ENCODE measurements around the gene CAMSAP1. TPM values are rescaled to one million over a fixed set of nuclear protein-coding genes. Genes with fewer than 3 reads are reported as not detected.

Gene CAMSAP1
- total and polyA plus RNA-seq, 10 of the 15 experiments (the other 5 are each of a cell fraction or from before 2014, with no cell fraction given), result 1.4 to 24.7 (median 8.0) TPM

DNA sequence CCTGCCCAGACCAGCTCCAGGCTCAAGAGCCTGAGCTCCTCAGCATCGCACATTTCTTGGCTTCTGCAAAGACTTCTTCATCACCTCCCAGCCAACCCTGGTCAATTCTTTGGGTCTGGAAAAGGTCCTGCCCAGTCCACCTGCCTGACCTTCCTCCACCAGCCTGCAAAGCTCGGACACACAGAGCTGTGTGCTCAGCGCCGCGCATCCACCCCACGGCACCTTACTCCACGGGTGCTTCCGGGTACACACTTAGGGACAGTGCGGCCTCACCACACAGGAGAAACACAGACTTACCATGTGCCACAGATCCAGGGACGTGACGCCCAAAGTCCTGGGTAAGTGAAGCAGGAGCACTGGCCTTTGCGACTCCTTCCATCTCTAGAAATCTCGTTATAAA, 108.1 kb downstream of the CAMSAP1 start:
- SMC1A ChIA-PET (ENCODE audit: uncharacterized antibody, unreplicated experiment), result no interaction called here
- 66% methylated on average over 13 of the region's 13 CpGs for WGBS (ENCODE audit: insufficient coverage, insufficient replicate concordance, low lambda C conversion rate, missing lambda C conversion rate)
- no peak overlapping the region for H3K4me2 ChIP-seq (ENCODE audit: control insufficient read depth, insufficient read depth)
- H3K27ac ChIP-seq (ENCODE audit: control insufficient read depth, insufficient read depth), result no peak overlapping the region
- no peaks in the 10 kb centered on the region for H3K4me1 ChIP-seq (ENCODE audit: control insufficient read depth, insufficient read depth, low read length)
- no peak overlapping the region for H3K4me3 ChIP-seq
- ATAC-seq (no peak), FAIRE-seq (no peak), DNase-seq (ENCODE audit: low read depth, low spot score) (no peak)
- no peaks in the 10 kb centered on the region for H3K36me3 ChIP-seq (ENCODE audit: control insufficient read depth in 2 of 2, insufficient read depth in 2 of 2, low read length in 1 of 2)
- no peaks in the 10 kb centered on the region for H3K79me2 ChIP-seq (ENCODE audit: control insufficient read depth, insufficient read depth, low read length)
- no peak overlapping the region for H3K9ac ChIP-seq (ENCODE audit: control insufficient read depth, insufficient read depth, low read length)
- no TSS peak for BruUV-seq (replicated peaks)
- H4K20me1 ChIP-seq (ENCODE audit: control insufficient read depth, insufficient read depth), result no peaks in the 10 kb centered on the region
- in situ Hi-C loops (cut with MboI), result no loop called here
- CTCF ChIA-PET, result no interaction called here
- TF ChIP-seq MYB (IDR thresholded peaks at IDR 0.05; ENCODE audit: borderline replicate concordance, low read depth, low read length) (no peak), MTA3 (IDR thresholded peaks at IDR 0.05; ENCODE audit: borderline replicate concordance, low read length) (no peak), NRF1 (conservative IDR thresholded peaks at IDR 0.05; ENCODE audit: low read depth, low read length) (no peak), LARP7 (IDR thresholded peaks at IDR 0.05) (no peak), CREB1 (IDR thresholded peaks at IDR 0.05; ENCODE audit: low read depth) (no peak), ZSCAN29 (IDR thresholded peaks at IDR 0.05) (no peak)
- TF ChIP-seq, protein P1, sequence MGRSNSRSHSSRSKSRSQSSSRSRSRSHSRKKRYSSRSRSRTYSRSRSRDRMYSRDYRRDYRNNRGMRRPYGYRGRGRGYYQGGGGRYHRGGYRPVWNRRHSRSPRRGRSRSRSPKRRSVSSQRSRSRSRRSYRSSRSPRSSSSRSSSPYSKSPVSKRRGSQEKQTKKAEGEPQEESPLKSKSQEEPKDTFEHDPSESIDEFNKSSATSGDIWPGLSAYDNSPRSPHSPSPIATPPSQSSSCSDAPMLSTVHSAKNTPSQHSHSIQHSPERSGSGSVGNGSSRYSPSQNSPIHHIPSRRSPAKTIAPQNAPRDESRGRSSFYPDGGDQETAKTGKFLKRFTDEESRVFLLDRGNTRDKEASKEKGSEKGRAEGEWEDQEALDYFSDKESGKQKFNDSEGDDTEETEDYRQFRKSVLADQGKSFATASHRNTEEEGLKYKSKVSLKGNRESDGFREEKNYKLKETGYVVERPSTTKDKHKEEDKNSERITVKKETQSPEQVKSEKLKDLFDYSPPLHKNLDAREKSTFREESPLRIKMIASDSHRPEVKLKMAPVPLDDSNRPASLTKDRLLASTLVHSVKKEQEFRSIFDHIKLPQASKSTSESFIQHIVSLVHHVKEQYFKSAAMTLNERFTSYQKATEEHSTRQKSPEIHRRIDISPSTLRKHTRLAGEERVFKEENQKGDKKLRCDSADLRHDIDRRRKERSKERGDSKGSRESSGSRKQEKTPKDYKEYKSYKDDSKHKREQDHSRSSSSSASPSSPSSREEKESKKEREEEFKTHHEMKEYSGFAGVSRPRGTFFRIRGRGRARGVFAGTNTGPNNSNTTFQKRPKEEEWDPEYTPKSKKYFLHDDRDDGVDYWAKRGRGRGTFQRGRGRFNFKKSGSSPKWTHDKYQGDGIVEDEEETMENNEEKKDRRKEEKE (IDR thresholded peaks at IDR 0.05), result no peak
- TF ChIP-seq, protein P2, sequence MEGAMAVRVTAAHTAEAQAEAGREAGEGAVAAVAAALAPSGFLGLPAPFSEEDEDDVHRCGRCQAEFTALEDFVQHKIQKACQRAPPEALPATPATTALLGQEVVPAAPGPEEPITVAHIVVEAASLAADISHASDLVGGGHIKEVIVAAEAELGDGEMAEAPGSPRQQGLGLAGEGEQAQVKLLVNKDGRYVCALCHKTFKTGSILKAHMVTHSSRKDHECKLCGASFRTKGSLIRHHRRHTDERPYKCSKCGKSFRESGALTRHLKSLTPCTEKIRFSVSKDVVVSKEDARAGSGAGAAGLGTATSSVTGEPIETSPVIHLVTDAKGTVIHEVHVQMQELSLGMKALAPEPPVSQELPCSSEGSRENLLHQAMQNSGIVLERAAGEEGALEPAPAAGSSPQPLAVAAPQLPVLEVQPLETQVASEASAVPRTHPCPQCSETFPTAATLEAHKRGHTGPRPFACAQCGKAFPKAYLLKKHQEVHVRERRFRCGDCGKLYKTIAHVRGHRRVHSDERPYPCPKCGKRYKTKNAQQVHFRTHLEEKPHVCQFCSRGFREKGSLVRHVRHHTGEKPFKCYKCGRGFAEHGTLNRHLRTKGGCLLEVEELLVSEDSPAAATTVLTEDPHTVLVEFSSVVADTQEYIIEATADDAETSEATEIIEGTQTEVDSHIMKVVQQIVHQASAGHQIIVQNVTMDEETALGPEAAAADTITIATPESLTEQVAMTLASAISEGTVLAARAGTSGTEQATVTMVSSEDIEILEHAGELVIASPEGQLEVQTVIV (IDR thresholded peaks at IDR 0.05; ENCODE audit: borderline replicate concordance, partially characterized antibody), result no peak
- TF ChIP-seq, protein P3, sequence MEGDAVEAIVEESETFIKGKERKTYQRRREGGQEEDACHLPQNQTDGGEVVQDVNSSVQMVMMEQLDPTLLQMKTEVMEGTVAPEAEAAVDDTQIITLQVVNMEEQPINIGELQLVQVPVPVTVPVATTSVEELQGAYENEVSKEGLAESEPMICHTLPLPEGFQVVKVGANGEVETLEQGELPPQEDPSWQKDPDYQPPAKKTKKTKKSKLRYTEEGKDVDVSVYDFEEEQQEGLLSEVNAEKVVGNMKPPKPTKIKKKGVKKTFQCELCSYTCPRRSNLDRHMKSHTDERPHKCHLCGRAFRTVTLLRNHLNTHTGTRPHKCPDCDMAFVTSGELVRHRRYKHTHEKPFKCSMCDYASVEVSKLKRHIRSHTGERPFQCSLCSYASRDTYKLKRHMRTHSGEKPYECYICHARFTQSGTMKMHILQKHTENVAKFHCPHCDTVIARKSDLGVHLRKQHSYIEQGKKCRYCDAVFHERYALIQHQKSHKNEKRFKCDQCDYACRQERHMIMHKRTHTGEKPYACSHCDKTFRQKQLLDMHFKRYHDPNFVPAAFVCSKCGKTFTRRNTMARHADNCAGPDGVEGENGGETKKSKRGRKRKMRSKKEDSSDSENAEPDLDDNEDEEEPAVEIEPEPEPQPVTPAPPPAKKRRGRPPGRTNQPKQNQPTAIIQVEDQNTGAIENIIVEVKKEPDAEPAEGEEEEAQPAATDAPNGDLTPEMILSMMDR (IDR thresholded peaks at IDR 0.05 in 2 of 3, conservative IDR thresholded peaks at IDR 0.05 in 1 of 3; ENCODE audit: control insufficient read depth in 2 of 3, extremely low read depth in 1 of 3, insufficient read depth in 1 of 3, low read depth in 3 of 3, low read length in 3 of 3), result no peak
- TF ChIP-seq, protein P4, sequence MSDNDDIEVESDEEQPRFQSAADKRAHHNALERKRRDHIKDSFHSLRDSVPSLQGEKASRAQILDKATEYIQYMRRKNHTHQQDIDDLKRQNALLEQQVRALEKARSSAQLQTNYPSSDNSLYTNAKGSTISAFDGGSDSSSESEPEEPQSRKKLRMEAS (IDR thresholded peaks at IDR 0.05; ENCODE audit: low read depth, low read length), result no peak
- RAD21 ChIA-PET (ENCODE audit: unreplicated experiment), result no interaction called here
- H2AFZ ChIP-seq (ENCODE audit: control insufficient read depth, low read depth, low read length), result no peak overlapping the region
- no peaks in the 10 kb centered on the region for H3K27me3 ChIP-seq (replicated peaks in 1 of 2; ENCODE audit: control insufficient read depth in 2 of 2, insufficient read depth in 2 of 2, low read length in 1 of 2)
- POLR2A ChIA-PET, result no interaction called here
- H3K9me3 ChIP-seq (replicated peaks; ENCODE audit: control insufficient read depth, insufficient read depth, low read length), result no peaks in the 10 kb centered on the region
- intact Hi-C loops (cut with micrococcal nuclease; ENCODE audit: unreplicated experiment), result no loop called here
